ENCODE data around the gene SPINDOC. TPM values are rescaled to one million over a fixed set of nuclear protein-coding genes. Genes with fewer than 3 reads are reported as not detected.

Gene SPINDOC
- total RNA-seq, 1 experiment from 2014 or later = 121 TPM

DNA sequence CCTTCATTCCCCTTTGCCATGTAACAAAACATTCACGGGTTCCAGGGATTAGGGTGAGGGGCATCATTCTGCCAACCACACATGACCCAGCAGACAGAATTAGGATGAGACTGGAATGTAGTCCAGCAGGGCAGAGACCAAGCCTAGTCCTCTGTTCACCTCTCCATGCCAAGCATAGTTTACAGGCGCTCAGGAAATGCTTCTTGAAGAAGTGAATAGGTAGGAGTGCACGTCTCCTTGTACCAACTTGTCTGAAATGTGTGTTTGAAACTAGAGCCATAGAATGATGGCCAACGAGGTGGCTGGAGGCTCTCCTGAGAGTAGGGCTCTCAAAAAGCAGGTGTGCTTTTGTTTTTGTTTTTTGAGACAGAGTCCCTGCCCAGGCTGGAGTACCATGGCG is 8.2 kb downstream of the SPINDOC start:
- no peaks in the 10 kb centered on the region for H3K27me3 Mint-ChIP-seq (ENCODE audit: low read depth)
- H3T11ph ChIP-seq (ENCODE audit: low read length) = no peak overlapping the region
- H2BK20ac ChIP-seq (ENCODE audit: low read depth, low read length, poor library complexity, severe bottlenecking) = no peak overlapping the region
- DNase-seq = no peak
- H2BK15ac ChIP-seq (ENCODE audit: low read depth, low read length) = no peak overlapping the region
- H2AFZ ChIP-seq (ENCODE audit: low read length) = no peak overlapping the region
- no peak overlapping the region for H2AK5ac ChIP-seq (ENCODE audit: insufficient read length, low read length)
- no peak overlapping the region for H4K8ac ChIP-seq (replicated peaks; ENCODE audit: insufficient read length, low read depth, low read length)
- H3K27me3 ChIP-seq (ENCODE audit: insufficient read depth, low read length) = no peaks in the 10 kb centered on the region
- TF ChIP-seq, protein P1, sequence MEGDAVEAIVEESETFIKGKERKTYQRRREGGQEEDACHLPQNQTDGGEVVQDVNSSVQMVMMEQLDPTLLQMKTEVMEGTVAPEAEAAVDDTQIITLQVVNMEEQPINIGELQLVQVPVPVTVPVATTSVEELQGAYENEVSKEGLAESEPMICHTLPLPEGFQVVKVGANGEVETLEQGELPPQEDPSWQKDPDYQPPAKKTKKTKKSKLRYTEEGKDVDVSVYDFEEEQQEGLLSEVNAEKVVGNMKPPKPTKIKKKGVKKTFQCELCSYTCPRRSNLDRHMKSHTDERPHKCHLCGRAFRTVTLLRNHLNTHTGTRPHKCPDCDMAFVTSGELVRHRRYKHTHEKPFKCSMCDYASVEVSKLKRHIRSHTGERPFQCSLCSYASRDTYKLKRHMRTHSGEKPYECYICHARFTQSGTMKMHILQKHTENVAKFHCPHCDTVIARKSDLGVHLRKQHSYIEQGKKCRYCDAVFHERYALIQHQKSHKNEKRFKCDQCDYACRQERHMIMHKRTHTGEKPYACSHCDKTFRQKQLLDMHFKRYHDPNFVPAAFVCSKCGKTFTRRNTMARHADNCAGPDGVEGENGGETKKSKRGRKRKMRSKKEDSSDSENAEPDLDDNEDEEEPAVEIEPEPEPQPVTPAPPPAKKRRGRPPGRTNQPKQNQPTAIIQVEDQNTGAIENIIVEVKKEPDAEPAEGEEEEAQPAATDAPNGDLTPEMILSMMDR (conservative IDR thresholded peaks at IDR 0.05) = no peak
- H3K14ac ChIP-seq (ENCODE audit: insufficient read depth, low read length) = no peak overlapping the region
- no peak overlapping the region for H4K91ac ChIP-seq (ENCODE audit: insufficient read length, low read depth, low read length)
- H3K4me1 ChIP-seq (ENCODE audit: insufficient read depth, low read length) = no peaks in the 10 kb centered on the region
- no peak overlapping the region for H3K4me3 Mint-ChIP-seq
- H3K23ac ChIP-seq (ENCODE audit: insufficient read length, low read depth, low read length) = no peak overlapping the region
- H3K36me3 Mint-ChIP-seq (ENCODE audit: insufficient read depth in 1 of 3, low read depth in 3 of 3) = peaks cover 58 to 94% (median 94%) of the 10 kb centered on the region in 3 experiments
- no peak overlapping the region for H3K4ac ChIP-seq (ENCODE audit: low read depth, low read length)
- H2BK120ac ChIP-seq (ENCODE audit: low read depth, low read length, poor library complexity, severe bottlenecking) = no peak overlapping the region
- H3K9me3 Mint-ChIP-seq = no peaks in the 10 kb centered on the region
- H3K18ac ChIP-seq (ENCODE audit: insufficient read length, low read depth, low read length) = no peak overlapping the region
- no peak overlapping the region for H3K27ac Mint-ChIP-seq
- no peak overlapping the region for H3K56ac ChIP-seq (ENCODE audit: insufficient read length, low read depth, low read length)
- peaks cover 2% of the 10 kb centered on the region; the same call in 1 of the 2 replicates for H3K79me2 ChIP-seq (ENCODE audit: insufficient read depth, low read length)
- H3K9ac ChIP-seq (ENCODE audit: extremely low read depth, insufficient read length, low read length) = no peak overlapping the region
- H2BK5ac ChIP-seq (ENCODE audit: insufficient read length, low read length) = no peak overlapping the region
- H2BK12ac ChIP-seq (ENCODE audit: insufficient read length, low read depth, low read length) = no peak overlapping the region
- no peaks in the 10 kb centered on the region for H3K9me3 ChIP-seq (ENCODE audit: control insufficient read depth, low read depth, low read length)
- peaks cover 0 to 3% of the 10 kb centered on the region in 2 experiments; a peak in 1 of 4 replicates for H3K4me1 Mint-ChIP-seq
- no peak overlapping the region for H3K4me2 ChIP-seq (ENCODE audit: insufficient read depth, insufficient read length, low read length)
- peaks cover 3% of the 10 kb centered on the region for H4K20me1 ChIP-seq (ENCODE audit: control insufficient read depth, insufficient read depth, insufficient read length)
- no CpG with 5 or more reads among the region's 5 CpGs for WGBS (ENCODE audit: extremely low coverage, insufficient read length, low lambda C conversion rate)
- no peak overlapping the region for H3K27ac ChIP-seq (ENCODE audit: insufficient read length, low read depth, low read length)
- H3K23me2 ChIP-seq (ENCODE audit: insufficient read length, low read depth, low read length, poor library complexity, severe bottlenecking) = no peaks in the 10 kb centered on the region
- no peak overlapping the region for H4K5ac ChIP-seq (ENCODE audit: insufficient read length, low read depth, low read length)
- peaks cover 4% of the 10 kb centered on the region for H3K79me1 ChIP-seq (ENCODE audit: insufficient read depth, low read depth, low read length, poor library complexity, severe bottlenecking)

Measured in H9 (cell line).